Sigmoid colon (tissue), 4 donors: ENCODE data around the gene AFF2.

Experiments
- POLR2A ChIP-seq, 2 donors: fragments of 450-650 bp; IDR thresholded peaks; one replicate each; pipeline ENCODE4 v1.6.1; 2016; ENCODE audit warnings: antibody characterized with exemption in 2 of 2, mild to moderate bottlenecking in 2 of 2, moderate library complexity in 2 of 2
- POLR2AphosphoS5 ChIP-seq, 4 donors: sonication (generic); formaldehyde crosslinking; IDR thresholded peaks; one replicate each; pipeline ENCODE4 v1.6.1; 2017; ENCODE audit warnings: antibody characterized with exemption in 4 of 4
- TF ChIP-seq, protein P1 (sequence below), 4 experiments: fragments of 450-650 bp in 3 of 4; fragments of 200-600 bp in 1 of 4; IDR thresholded peaks; one replicate each; pipeline ENCODE4 v1.5.1; 2016 to 2019; ENCODE audit warnings: antibody characterized with exemption in 4 of 4, mild to moderate bottlenecking in 3 of 4, moderate library complexity in 2 of 4

DNA sequence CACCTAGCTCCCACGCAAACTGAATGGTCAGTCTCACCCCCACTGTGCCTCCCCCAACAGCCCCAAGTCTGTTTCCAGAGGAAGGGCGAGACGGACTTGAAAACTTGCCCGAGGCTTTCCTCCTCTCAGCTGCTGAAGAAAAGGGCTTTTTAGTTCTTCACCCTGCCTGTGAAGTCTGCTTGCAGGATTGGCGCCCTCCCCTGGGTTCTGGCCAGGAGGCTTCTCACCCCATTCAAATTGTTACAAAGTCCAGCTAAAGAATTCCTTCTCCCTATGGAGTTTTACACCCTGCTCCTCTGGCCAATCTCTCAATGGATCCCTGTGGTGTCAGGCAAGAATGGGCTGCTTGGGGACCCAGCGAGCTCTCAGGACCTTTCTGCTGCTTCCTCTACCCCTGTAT, 241.0 kb downstream of the AFF2 start:
- TF ChIP-seq, protein P1, sequence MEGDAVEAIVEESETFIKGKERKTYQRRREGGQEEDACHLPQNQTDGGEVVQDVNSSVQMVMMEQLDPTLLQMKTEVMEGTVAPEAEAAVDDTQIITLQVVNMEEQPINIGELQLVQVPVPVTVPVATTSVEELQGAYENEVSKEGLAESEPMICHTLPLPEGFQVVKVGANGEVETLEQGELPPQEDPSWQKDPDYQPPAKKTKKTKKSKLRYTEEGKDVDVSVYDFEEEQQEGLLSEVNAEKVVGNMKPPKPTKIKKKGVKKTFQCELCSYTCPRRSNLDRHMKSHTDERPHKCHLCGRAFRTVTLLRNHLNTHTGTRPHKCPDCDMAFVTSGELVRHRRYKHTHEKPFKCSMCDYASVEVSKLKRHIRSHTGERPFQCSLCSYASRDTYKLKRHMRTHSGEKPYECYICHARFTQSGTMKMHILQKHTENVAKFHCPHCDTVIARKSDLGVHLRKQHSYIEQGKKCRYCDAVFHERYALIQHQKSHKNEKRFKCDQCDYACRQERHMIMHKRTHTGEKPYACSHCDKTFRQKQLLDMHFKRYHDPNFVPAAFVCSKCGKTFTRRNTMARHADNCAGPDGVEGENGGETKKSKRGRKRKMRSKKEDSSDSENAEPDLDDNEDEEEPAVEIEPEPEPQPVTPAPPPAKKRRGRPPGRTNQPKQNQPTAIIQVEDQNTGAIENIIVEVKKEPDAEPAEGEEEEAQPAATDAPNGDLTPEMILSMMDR (IDR thresholded peaks at IDR 0.05), result no peak
- TF ChIP-seq POLR2A (IDR thresholded peaks at IDR 0.05), result no peak
- TF ChIP-seq POLR2AphosphoS5 (IDR thresholded peaks at IDR 0.05), result no peak
